IPS-NIHi7 (cell line): Measurements from ENCODE around the gene CDH13.

Experiments used
- DNase-seq: peaks from one replicate; pipeline ENCODE4 v3.0.0; 2012; ENCODE audit warnings: mixed read lengths; ENCODE audit errors: extremely low spot score

CDH13 gene

DNA sequence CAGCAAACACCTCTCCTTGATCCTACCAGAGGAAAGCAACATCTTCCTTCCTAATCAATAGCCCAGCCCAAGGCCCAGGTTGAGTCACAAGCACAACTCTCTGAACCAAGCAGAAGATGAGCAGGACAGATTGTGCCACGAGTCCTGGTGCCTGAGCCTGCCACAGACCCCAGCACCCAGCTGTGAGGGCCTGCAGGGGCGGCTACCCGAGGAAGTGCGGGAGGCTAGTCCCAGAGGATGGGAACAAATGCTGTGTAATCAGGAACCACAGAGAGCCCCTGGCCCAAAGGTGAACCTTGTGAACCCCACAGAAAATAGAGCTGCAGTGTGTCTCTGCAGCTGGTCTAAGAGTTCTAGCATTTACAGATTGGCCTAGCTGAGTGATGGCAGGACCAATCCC, 1054.2 kb downstream of the CDH13 start:
- no peak for DNase-seq

DNA sequence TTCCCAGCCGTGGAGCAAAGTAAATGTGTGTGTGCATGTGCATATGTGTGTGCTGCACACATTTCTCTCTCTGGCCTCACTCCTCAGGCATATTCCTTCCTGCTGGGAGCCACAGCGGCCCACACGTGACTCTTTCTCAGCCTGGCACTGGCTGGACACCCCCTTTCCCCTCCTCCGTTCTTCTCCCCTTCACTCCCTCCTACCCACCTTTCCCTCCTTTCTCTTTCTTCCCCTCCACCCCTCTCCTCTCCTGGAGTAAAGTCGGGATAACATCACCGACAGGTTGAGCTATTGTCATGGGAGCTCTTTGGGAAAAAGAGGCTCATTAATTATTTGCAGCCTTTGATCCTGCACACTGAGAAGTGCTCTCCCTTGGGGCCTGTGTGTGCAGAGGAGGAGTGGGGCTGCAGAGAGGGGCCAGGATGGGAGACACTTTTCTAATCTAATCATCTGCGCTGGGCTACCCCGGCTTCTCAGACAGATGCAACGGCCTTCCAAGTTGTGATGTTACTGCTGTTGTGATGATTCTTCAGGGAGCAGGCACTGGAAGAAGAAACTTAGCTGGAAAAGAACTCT, 1054.7 kb downstream of the CDH13 start:
- no peak for DNase-seq

GRCh38 chr16:83682116-83682867, 1055.5 kb downstream of the CDH13 start:
- DNase-seq, result no peak

- peak; percentile 41 for DNase-seq
Observed at GRCh38 chr16:83682868-83683235, 1056.1 kb downstream of the CDH13 start.

GRCh38 chr16:83685615-83686165, 1058.9 kb downstream of the CDH13 start:
- DNase-seq, result no peak

DNA sequence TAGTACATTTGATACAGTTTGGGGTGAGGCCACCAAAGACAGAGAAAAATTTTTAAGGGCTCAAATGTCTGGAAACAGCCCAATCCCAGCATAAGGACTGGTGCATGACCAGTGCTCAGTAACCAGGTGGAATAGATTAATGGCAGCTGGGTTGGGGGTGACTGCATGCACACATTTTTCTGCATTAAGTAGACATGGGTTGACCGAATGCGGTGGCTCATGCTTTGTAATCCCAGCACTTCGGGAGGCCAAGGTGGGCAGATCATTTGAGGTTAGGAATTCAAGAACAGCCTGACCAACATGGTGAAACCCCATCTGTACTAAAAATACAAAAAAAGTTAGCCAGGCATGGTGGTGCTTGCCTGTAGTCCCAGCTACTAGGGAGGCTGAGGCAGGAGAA, 1060.0 kb downstream of the CDH13 start:
- no peak for DNase-seq

DNA sequence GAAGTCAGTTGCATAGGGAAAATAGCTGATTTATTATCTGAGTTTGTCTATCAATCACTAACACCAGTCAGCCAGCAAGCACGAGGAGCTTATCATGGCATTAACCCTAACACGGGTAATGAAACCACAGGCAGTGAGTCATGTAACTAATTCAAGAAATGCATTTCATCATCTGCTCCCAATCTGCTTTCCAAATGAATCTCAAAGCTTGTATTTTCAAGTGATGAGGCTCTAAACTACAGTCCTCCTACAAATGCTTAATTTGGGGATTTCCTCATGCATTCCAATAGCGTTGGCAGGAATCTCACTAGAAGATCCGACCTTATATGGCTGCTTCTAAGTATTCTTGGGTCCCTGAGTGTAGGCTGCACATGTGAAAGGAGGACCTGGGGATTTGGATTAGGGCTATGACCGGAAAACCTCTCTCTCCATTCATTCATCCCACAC, 1062.6 kb downstream of the CDH13 start:
- no peak for DNase-seq

- no peak for DNase-seq
Observed at GRCh38 chr16:83692224-83692623, 1065.5 kb downstream of the CDH13 start.

DNA sequence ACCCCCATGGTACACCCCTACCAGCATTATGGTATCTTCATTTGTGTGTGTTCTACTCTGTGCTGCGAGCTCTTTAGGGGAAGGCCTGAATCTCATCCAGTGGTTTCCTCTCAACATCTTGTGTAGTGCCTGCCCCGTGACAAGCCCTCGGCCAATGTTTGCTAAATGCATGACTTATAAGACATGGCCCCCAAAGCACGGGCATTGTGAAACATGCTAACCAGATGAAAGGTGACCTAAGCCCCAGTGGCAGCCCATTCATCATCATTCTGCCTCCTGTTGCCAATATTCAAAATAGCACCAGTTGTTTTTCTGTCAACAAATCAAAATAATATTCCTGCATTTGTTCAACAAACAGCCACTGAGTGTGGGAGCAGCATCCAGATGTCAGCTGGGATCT, 1072.2 kb downstream of the CDH13 start:
- DNase-seq, result no peak

GRCh38 chr16:83699817-83700216, 1073.0 kb downstream of the CDH13 start:
- DNase-seq, result no peak

GRCh38 chr16:83700918-83701317, 1074.1 kb downstream of the CDH13 start:
- no peak for DNase-seq

DNA sequence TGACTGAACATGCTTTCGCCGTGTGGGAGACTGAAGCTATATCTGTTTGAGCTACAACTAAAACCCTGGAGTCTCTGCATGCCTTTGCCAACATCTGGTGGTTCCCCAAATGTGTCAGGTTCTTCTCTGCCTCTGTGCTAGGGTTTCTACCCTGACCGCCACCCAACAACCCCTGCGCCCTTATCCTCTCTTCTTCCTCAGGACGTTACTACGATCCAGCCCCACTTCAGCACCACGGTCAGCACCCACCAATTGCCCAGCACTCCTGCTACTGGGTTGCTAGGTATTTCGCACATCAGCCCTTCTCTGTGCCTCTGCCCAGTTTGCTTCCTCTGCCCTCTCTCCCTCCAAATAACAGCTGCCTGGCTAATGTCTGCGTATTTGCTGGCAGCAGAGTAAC, 1074.7 kb downstream of the CDH13 start:
- peak; percentile 90 for DNase-seq

DNA sequence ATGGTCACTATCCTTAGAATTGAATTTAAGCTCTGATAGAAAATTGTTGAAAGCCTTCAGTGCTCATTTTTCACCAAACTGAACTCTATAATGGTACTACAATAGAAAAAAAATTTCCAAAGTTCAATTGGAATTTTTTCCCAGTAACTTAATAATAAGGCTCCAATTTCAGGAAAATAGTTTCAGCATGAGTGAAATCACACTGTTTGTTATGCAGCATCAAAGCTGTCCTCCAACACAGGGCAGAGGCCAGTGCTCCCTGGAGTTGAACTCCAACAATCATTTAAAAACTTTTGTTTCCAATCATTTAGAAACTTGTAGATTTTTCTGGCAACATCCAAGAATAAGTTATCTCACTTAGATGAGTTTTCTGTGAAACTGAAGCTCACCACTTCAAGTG, 1077.9 kb downstream of the CDH13 start:
- DNase-seq, result no peak

DNA sequence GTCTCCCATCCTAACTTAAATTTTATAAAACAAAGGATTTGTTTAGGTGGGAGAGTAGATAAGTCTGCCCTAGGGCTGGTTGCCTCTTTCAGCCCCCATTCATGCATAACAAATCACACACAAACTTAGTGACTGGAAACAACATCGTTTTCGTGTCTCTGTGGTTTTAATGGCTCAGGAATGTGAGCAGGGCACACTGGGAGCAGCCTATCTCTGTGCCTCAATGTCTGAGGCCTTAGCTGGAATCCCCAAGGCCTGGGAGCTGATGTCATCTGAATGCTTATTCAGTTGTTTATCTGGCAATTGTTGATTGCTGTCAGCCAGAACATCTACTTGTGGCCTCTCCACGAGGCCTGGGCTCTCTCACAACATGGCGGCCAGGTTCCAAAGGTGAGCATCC, 1079.1 kb downstream of the CDH13 start:
- no peak for DNase-seq

- no peak for DNase-seq
Observed at GRCh38 chr16:83706394-83706793, 1079.6 kb downstream of the CDH13 start.

- no peak for DNase-seq
Observed at GRCh38 chr16:83711069-83711468, 1084.3 kb downstream of the CDH13 start.

GRCh38 chr16:83713597-83713996, 1086.8 kb downstream of the CDH13 start:
- peak; percentile 30 for DNase-seq

DNA sequence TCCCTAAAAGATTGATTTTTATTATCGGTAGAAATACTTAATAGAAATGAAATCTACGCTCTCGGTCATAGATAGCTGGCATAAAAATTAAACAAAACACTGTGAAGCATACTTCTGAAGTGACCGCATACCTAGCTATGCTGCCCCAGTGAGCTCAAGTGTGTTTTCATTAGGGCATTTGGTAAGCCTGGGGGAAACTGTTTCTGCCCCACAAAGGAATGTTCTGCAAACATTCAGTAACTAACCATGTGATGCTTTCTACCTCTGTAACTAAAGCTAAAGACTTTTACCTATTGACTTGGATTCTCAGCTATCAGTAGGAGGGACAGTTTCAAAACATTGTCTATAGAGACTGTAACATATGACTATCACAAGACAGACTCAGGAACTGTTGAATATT, 1087.5 kb downstream of the CDH13 start:
- no peak for DNase-seq

GRCh38 chr16:83715217-83715920, 1088.6 kb downstream of the CDH13 start:
- no peak for DNase-seq

- DNase-seq, result peak; percentile 84
Observed at GRCh38 chr16:83717308-83717707, 1090.5 kb downstream of the CDH13 start.

- DNase-seq, result no peak
Observed at GRCh38 chr16:83717814-83718213, 1091.0 kb downstream of the CDH13 start.

DNA sequence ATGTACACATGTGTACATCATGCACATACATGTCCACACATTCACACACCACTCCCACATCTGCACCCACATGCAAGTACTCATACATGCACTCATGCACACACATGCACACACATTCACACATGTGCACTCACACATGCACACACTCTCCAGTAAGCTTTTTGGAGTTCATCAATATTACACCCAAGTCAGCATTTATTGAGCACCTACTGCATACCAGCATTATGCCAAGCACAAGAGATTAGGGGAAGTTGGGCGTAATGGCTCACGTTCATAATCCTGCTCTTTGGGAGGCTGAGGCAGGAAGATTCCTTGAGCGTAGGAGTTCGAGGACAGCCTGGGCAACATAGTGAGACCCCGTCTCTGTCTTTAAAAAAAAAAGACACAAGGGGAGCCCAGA, 1093.4 kb downstream of the CDH13 start:
- DNase-seq, result no peak

DNA sequence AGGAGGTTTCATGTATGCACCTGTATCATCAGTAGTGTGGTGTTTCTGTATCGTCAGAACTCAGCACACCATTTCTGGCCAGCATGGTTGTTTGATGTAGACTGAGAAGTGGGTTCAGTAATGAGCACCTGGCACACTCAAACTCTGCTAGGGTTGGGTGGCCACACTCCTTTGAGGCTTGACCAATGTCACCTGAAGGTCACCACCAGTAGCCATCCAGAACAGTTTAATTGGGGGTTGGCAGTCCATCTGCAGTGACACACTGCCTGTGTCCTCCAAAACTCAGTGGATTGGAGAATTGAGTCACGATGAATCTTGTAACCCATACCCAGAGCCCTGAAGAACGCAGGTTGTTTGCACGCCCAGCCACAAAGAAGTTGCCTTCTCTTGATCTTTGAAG, 1094.2 kb downstream of the CDH13 start:
- DNase-seq, result no peak
